Keratinocyte (primary cell): Measurements from ENCODE around the gene CDC42EP1. TPM values are rescaled to one million over a fixed set of nuclear protein-coding genes. Genes with fewer than 3 reads are reported as not detected.

Experiments used
- DNase-seq: peaks from one replicate; pipeline ENCODE4 v3.0.0-alpha.2; 2011; ENCODE audit warnings: low read depth, missing footprints, low spot score
- FAIRE-seq: peaks from 2 replicates; lab custom pipeline; 2011; peaks lifted over from hg19 to GRCh38; lab: Jason Lieb, UNC
- H2AFZ ChIP-seq: 2 replicates; pipeline ENCODE4 v1.6.0; 2012; ENCODE audit warnings: low read length, control low read depth, inconsistent platforms; ENCODE audit not compliant: control insufficient read depth
- H3K27ac ChIP-seq: 2 replicates; pipeline ENCODE4 v1.5.1; 2011; ENCODE audit warnings: low read length; ENCODE audit not compliant: control insufficient read depth, insufficient read depth
- H3K27me3 ChIP-seq: 3 replicates; pipeline ENCODE4 v1.6.0; 2011; ENCODE audit warnings: low read length; ENCODE audit not compliant: control insufficient read depth, insufficient read depth; ENCODE audit errors: extremely low read depth
- H3K36me3 ChIP-seq, 2 experiments: 2 replicates in 1 of 2; 3 replicates in 1 of 2; pipeline ENCODE4 v1.5.1; 2011; ENCODE audit warnings: low read length in 2 of 2, mild to moderate bottlenecking in 1 of 2; ENCODE audit not compliant: control insufficient read depth in 2 of 2, insufficient read depth in 2 of 2; ENCODE audit errors: extremely low read depth in 1 of 2
- H3K4me1 ChIP-seq: 3 replicates; pipeline ENCODE4 v1.5.1; 2011; ENCODE audit warnings: low read length; ENCODE audit not compliant: control insufficient read depth, insufficient read depth; ENCODE audit errors: extremely low read depth
- H3K4me2 ChIP-seq: 3 replicates; pipeline ENCODE4 v1.6.0; 2011; ENCODE audit warnings: low read depth, low read length; ENCODE audit not compliant: control insufficient read depth, insufficient read depth; ENCODE audit errors: extremely low read depth
- H3K4me3 ChIP-seq, 3 experiments: fragments of 200-600 bp in 1 of 3; sonication (generic) in 1 of 3; 2 replicates in 2 of 3; 3 replicates in 1 of 3; pipeline ENCODE4 v1.5.1; 2011 to 2016; ENCODE audit warnings: low read length in 3 of 3, mild to moderate bottlenecking in 3 of 3, control low read depth in 2 of 3, inconsistent platforms in 1 of 3, low read depth in 1 of 3, mixed read lengths in 1 of 3, mixed run types in 1 of 3, moderate library complexity in 1 of 3; ENCODE audit not compliant: control insufficient read depth in 2 of 3, insufficient read depth in 2 of 3; ENCODE audit errors: extremely low read depth in 1 of 3
- H3K79me2 ChIP-seq: 2 replicates; pipeline ENCODE4 v1.6.0; 2012; ENCODE audit warnings: low read length; ENCODE audit not compliant: control insufficient read depth, insufficient read depth
- H3K9ac ChIP-seq: 3 replicates; pipeline ENCODE4 v1.6.0; 2011; ENCODE audit warnings: low read length; ENCODE audit not compliant: control insufficient read depth, insufficient read depth; ENCODE audit errors: extremely low read depth
- H3K9me1 ChIP-seq: 3 replicates; pipeline ENCODE4 v1.6.0; 2011; ENCODE audit warnings: low read length; ENCODE audit not compliant: control insufficient read depth, insufficient read depth; ENCODE audit errors: extremely low read depth
- H3K9me3 ChIP-seq: 2 replicates; pipeline ENCODE4 v1.5.1; 2012; ENCODE audit warnings: low read depth, low read length; ENCODE audit not compliant: control insufficient read depth
- H4K20me1 ChIP-seq: 3 replicates; pipeline ENCODE4 v1.6.0; 2011; ENCODE audit warnings: low read length; ENCODE audit not compliant: control insufficient read depth, insufficient read depth; ENCODE audit errors: extremely low read depth
- EZH2 ChIP-seq: IDR thresholded peaks from one replicate; pipeline ENCODE4 v1.6.1; 2012; ENCODE audit warnings: inconsistent platforms, mild to moderate bottlenecking, low read length, moderate library complexity
- dilution Hi-C: fragments of 300-500 bp; cut with MboI; formaldehyde crosslinking; loops from one replicate; pipeline ENCODE4 v1.7.0; 2020; ENCODE audit warnings: low sequenced_read_pairs; ENCODE audit not compliant: extremely low pct_ligation_motif_present
- polyA plus RNA-seq, 5 experiments: library from polyadenylated mRNA; depleted of rRNA in 3 of 5; stranded (reverse) in 3 of 5; stranded (forward) in 1 of 5; unstranded in 1 of 5; fragments of >200 nt; gene quantifications; 1 replicate in 1 of 5; 2 replicates in 3 of 5; 3 replicates in 1 of 5; pipeline versions ENCODE4 v1.2.1 to v1.2.3, GENCODE V29; 2011 to 2012; ENCODE audit warnings: missing spikeins in 2 of 5, low read depth in 1 of 5, low replicate concordance in 1 of 5
- TF ChIP-seq, protein P1 (sequence below), 3 experiments: IDR thresholded peaks in 1 of 3; conservative IDR thresholded peaks in 1 of 3; optimal IDR thresholded peaks in 1 of 3; 2 replicates in 2 of 3; 3 replicates in 1 of 3; pipeline versions ENCODE3 to v1.5.1; 2011; ENCODE audit warnings: low read length in 3 of 3, mild to moderate bottlenecking in 3 of 3, moderate library complexity in 2 of 3, control low read depth in 1 of 3, inconsistent platforms in 1 of 3; ENCODE audit not compliant: insufficient read depth in 2 of 3; ENCODE audit errors: extremely low read depth in 1 of 3

Gene CDC42EP1
- polyA plus RNA-seq, 1 donor (not counting 4 experiments of a cell fraction or from before 2014, with no cell fraction given): 10.5 TPM

DNA sequence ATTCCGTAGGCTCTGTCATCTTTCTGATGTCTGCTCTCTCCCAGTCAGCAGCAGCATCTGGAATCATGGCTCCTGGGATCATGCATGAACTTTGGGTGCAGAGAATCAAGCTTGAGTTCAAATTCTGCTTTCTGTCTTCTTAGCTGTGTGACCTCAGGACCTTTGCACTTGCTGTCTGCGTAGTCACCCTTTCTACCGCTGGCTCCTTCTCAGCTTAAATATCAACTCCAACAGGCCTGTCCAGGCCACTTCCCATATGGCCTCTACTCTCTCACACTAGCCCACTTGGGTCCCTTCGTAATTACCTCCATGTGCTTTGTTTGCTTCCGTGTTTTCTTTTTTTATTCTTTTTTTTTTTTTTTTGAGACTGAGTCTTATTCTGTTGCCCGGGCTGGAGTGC is 43.8 kb downstream of the CDC42EP1 start:
- H3K4me3 ChIP-seq: no peak overlapping the region
- H3K27ac ChIP-seq: no peak overlapping the region
- DNase-seq (no peak), FAIRE-seq (no peak)
- H2AFZ ChIP-seq: no peak overlapping the region
- H3K27me3 ChIP-seq: no peaks in the 10 kb centered on the region
- peaks cover 12% of the 10 kb centered on the region for H3K4me1 ChIP-seq
- peaks cover 2% of the 10 kb centered on the region for H3K79me2 ChIP-seq
- no peak overlapping the region for H3K4me2 ChIP-seq
- H3K36me3 ChIP-seq: no peaks in the 10 kb centered on the region
- H3K9ac ChIP-seq: no peak overlapping the region
- TF ChIP-seq EZH2: no peak
- TF ChIP-seq, protein P1, sequence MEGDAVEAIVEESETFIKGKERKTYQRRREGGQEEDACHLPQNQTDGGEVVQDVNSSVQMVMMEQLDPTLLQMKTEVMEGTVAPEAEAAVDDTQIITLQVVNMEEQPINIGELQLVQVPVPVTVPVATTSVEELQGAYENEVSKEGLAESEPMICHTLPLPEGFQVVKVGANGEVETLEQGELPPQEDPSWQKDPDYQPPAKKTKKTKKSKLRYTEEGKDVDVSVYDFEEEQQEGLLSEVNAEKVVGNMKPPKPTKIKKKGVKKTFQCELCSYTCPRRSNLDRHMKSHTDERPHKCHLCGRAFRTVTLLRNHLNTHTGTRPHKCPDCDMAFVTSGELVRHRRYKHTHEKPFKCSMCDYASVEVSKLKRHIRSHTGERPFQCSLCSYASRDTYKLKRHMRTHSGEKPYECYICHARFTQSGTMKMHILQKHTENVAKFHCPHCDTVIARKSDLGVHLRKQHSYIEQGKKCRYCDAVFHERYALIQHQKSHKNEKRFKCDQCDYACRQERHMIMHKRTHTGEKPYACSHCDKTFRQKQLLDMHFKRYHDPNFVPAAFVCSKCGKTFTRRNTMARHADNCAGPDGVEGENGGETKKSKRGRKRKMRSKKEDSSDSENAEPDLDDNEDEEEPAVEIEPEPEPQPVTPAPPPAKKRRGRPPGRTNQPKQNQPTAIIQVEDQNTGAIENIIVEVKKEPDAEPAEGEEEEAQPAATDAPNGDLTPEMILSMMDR (optimal IDR thresholded peaks at IDR 0.05 in 1 of 3, IDR thresholded peaks at IDR 0.05 in 1 of 3, conservative IDR thresholded peaks at IDR 0.05 in 1 of 3; ENCODE audit: extremely low read depth in 1 of 3, insufficient read depth in 2 of 3, low read length in 3 of 3): no peak
- H3K9me1 ChIP-seq: no peaks in the 10 kb centered on the region
- dilution Hi-C loops: no loop called here
- H4K20me1 ChIP-seq: no peaks in the 10 kb centered on the region
- no peaks in the 10 kb centered on the region for H3K9me3 ChIP-seq

- H3K4me1 ChIP-seq: peaks cover 19% of the 10 kb centered on the region
- H3K36me3 ChIP-seq: no peaks in the 10 kb centered on the region
- no peaks in the 10 kb centered on the region for H3K9me3 ChIP-seq
- H2AFZ ChIP-seq: no peak overlapping the region
- H3K4me3 ChIP-seq: no peak overlapping the region
- H3K27me3 ChIP-seq: no peaks in the 10 kb centered on the region
- FAIRE-seq: no peak
- no peak overlapping the region for H3K4me2 ChIP-seq
- no peak for TF ChIP-seq EZH2
- TF ChIP-seq, protein P1 (optimal IDR thresholded peaks at IDR 0.05 in 1 of 3, IDR thresholded peaks at IDR 0.05 in 1 of 3, conservative IDR thresholded peaks at IDR 0.05 in 1 of 3; ENCODE audit: extremely low read depth in 1 of 3, insufficient read depth in 2 of 3, low read length in 3 of 3): no peak
- dilution Hi-C loops: no loop called here
- H4K20me1 ChIP-seq: no peaks in the 10 kb centered on the region
- H3K27ac ChIP-seq: no peak overlapping the region
- no peak overlapping the region for H3K9ac ChIP-seq
- no peaks in the 10 kb centered on the region for H3K9me1 ChIP-seq
- peaks cover 10% of the 10 kb centered on the region for H3K79me2 ChIP-seq
- DNase-seq: no peak
Observed at GRCh38 chr22:37604875-37605274, 44.6 kb downstream of the CDC42EP1 start.
